SK-N-SH treated with all-trans-retinoic acid at 6 μM for 48 hours (cell line): Measurements from ENCODE around the gene RPRD1B.

Source experiments
- ATAC-seq: fragments of 200-7000 bp; cut with Tn5 transposase; 3 replicates; pipeline ENCODE4 v1.9.1; 2020; ENCODE audit warnings: mild to moderate bottlenecking, moderate library complexity
- ARNTL ChIP-seq: fragments of 450-650 bp; formaldehyde crosslinking; IDR thresholded peaks from 2 replicates; pipeline ENCODE4 v1.5.0; 2020; ENCODE audit warnings: low read depth, mild to moderate bottlenecking, moderate library complexity, borderline replicate concordance
- BACH2 ChIP-seq: fragments of 250-450 bp; sonication (Bioruptor Pico); IDR thresholded peaks from 2 replicates; pipeline ENCODE4 v1.9.0; 2021; ENCODE audit warnings: mild to moderate bottlenecking, borderline replicate concordance
- CREB5 ChIP-seq: fragments of 250-450 bp; sonication (Bioruptor Pico); IDR thresholded peaks from 2 replicates; pipeline ENCODE4 v1.5.1; 2020; ENCODE audit warnings: low read depth, mild to moderate bottlenecking, moderate library complexity
- CSDC2 ChIP-seq: fragments of 250-450 bp; sonication (Bioruptor Pico); IDR thresholded peaks from 2 replicates; pipeline ENCODE4 v1.5.0; 2020; ENCODE audit warnings: mild to moderate bottlenecking, moderate library complexity
- CSRNP3 ChIP-seq: fragments of 250-450 bp; sonication (Bioruptor Pico); IDR thresholded peaks from 2 replicates; pipeline ENCODE4 v1.5.1; 2021; ENCODE audit warnings: mild to moderate bottlenecking, moderate library complexity
- ESRRG ChIP-seq: fragments of 250-450 bp; sonication (Bioruptor Pico); IDR thresholded peaks from 2 replicates; pipeline ENCODE4 v1.6.1; 2021; ENCODE audit warnings: mild to moderate bottlenecking
- GLIS3 ChIP-seq: fragments of 250-450 bp; sonication (Bioruptor Pico); IDR thresholded peaks from 2 replicates; pipeline ENCODE4 v1.5.0; 2020; ENCODE audit warnings: mild to moderate bottlenecking, moderate library complexity
- ISL1 ChIP-seq: fragments of 250-450 bp; sonication (Bioruptor Pico); IDR thresholded peaks from 2 replicates; pipeline ENCODE4 v2.1.2; 2022; ENCODE audit warnings: mild to moderate bottlenecking, moderate library complexity
- OSR1 ChIP-seq: fragments of 250-450 bp; sonication (Bioruptor Pico); IDR thresholded peaks from 2 replicates; pipeline ENCODE4 v1.8.0; 2022; ENCODE audit warnings: moderate library complexity, mild to moderate bottlenecking, inconsistent platforms
- PPARA ChIP-seq: fragments of 250-450 bp; sonication (Bioruptor Pico); IDR thresholded peaks from 2 replicates; pipeline ENCODE4 v1.5.0; 2020; ENCODE audit warnings: mild to moderate bottlenecking, borderline replicate concordance
- RARB ChIP-seq: fragments of 250-450 bp; sonication (Bioruptor Pico); IDR thresholded peaks from 2 replicates; pipeline ENCODE4 v1.8.0; 2021; ENCODE audit warnings: mild to moderate bottlenecking, moderate library complexity
- TCF4 ChIP-seq: fragments of 250-450 bp; sonication (Bioruptor Pico); IDR thresholded peaks from 2 replicates; pipeline ENCODE4 v1.8.0; 2021; ENCODE audit warnings: mild to moderate bottlenecking, moderate library complexity, borderline replicate concordance
- ZC3H10 ChIP-seq: fragments of 250-450 bp; sonication (Bioruptor Pico); IDR thresholded peaks from 2 replicates; pipeline ENCODE4 v1.5.1; 2021; ENCODE audit warnings: mild to moderate bottlenecking, moderate library complexity
- ZFP3 ChIP-seq: fragments of 250-450 bp; sonication (Bioruptor Pico); IDR thresholded peaks from 2 replicates; pipeline ENCODE4 v1.5.0; 2020; ENCODE audit warnings: mild to moderate bottlenecking, moderate library complexity
- ZFP30 ChIP-seq: fragments of 450-650 bp; formaldehyde crosslinking; IDR thresholded peaks from 2 replicates; pipeline ENCODE4 v1.5.0; 2022; ENCODE audit warnings: mild to moderate bottlenecking, moderate library complexity
- ZNF565 ChIP-seq: fragments of 450-650 bp; formaldehyde crosslinking; conservative IDR thresholded peaks from 2 replicates; pipeline ENCODE4 v1.5.0; 2020; ENCODE audit warnings: low read depth, mild to moderate bottlenecking, moderate library complexity
- ZNF70 ChIP-seq: fragments of 450-650 bp; formaldehyde crosslinking; IDR thresholded peaks from 2 replicates; pipeline ENCODE4 v1.5.0; 2020; ENCODE audit warnings: mild to moderate bottlenecking, moderate library complexity
- ZNF8 ChIP-seq: fragments of 450-650 bp; formaldehyde crosslinking; IDR thresholded peaks from 2 replicates; pipeline ENCODE4 v1.5.0; 2020; ENCODE audit warnings: mild to moderate bottlenecking, moderate library complexity
- TF ChIP-seq, protein P1 (sequence below): fragments of 250-450 bp; sonication (Bioruptor Pico); IDR thresholded peaks from 2 replicates; pipeline ENCODE4 v1.8.0; 2021; ENCODE audit warnings: low read depth, mild to moderate bottlenecking, moderate library complexity, borderline replicate concordance
- TF ChIP-seq, protein P2 (sequence below): fragments of 250-450 bp; sonication (Bioruptor Pico); IDR thresholded peaks from 2 replicates; pipeline ENCODE4 v1.5.0; 2020; ENCODE audit warnings: mild to moderate bottlenecking, moderate library complexity
- TF ChIP-seq, protein P3 (sequence below): fragments of 250-450 bp; sonication (Bioruptor Pico); IDR thresholded peaks from 2 replicates; pipeline ENCODE4 v1.8.0; 2020; ENCODE audit warnings: mild to moderate bottlenecking, moderate library complexity, borderline replicate concordance

Gene RPRD1B

DNA sequence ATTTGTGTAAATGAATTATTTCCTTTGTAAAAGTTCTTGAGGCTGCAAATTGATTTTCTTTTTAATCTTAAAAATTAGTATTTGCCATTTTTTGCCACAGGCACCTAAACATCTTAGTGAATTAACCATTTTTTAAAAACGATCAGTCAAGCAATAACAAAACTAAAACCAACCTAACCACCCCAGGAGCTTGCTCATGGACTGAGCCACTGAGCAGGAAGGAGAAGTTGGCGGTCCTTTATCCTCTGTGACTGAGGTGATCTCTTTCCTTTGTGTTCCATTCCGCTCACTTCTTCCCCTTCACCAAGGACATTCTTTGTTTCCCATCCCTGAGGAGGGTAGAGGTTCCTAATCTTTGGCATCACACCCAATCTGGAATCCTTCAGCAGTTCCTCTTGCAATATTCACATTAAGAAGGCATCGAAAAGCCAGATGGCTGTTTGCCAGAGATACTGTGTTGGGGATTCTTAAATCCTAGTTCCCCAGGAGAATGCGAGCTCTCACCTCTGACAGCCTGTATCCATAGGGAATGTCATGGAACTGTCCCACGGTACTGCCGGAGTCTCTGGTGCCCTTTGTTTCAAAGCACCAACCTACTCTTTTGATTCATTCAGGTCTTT lies 30.5 kb downstream of the RPRD1B start:
- ATAC-seq: no peak

GRCh38 chr20:38065764-38066375 lies 32.3 kb downstream of the RPRD1B start:
- no peak for ATAC-seq
- no peak for TF ChIP-seq RARB (CRISPR knock-in tag)
- no peak for TF ChIP-seq CSRNP3 (CRISPR knock-in tag)
- TF ChIP-seq ESRRG (CRISPR knock-in tag): no peak
- TF ChIP-seq PPARA (CRISPR knock-in tag): no peak
- TF ChIP-seq BACH2 (CRISPR knock-in tag): no peak
- no peak for TF ChIP-seq ZNF8 (CRISPR knock-in tag)
- TF ChIP-seq, protein P1, sequence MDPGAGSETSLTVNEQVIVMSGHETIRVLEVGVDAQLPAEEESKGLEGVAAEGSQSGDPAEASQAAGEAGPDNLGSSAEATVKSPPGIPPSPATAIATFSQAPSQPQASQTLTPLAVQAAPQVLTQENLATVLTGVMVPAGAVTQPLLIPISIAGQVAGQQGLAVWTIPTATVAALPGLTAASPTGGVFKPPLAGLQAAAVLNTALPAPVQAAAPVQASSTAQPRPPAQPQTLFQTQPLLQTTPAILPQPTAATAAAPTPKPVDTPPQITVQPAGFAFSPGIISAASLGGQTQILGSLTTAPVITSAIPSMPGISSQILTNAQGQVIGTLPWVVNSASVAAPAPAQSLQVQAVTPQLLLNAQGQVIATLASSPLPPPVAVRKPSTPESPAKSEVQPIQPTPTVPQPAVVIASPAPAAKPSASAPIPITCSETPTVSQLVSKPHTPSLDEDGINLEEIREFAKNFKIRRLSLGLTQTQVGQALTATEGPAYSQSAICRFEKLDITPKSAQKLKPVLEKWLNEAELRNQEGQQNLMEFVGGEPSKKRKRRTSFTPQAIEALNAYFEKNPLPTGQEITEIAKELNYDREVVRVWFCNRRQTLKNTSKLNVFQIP (CRISPR knock-in tag): no peak
- no peak for TF ChIP-seq ARNTL (CRISPR knock-in tag)
- TF ChIP-seq ZFP3 (CRISPR knock-in tag): no peak
- no peak for TF ChIP-seq GLIS3
- no peak for TF ChIP-seq CSDC2 (CRISPR knock-in tag)
- no peak for TF ChIP-seq TCF4 (CRISPR knock-in tag)
- TF ChIP-seq, all 23 proteins: peak for 0

More for the DNA sequence above, 30.5 kb downstream of the RPRD1B start:
- TF ChIP-seq, protein P1 (CRISPR knock-in tag): no peak
- TF ChIP-seq BACH2 (CRISPR knock-in tag) (no peak), RARB (CRISPR knock-in tag) (no peak), ZNF565 (CRISPR knock-in tag) (no peak), ZC3H10 (CRISPR knock-in tag) (no peak), CSDC2 (CRISPR knock-in tag) (no peak), ZFP3 (CRISPR knock-in tag) (no peak), OSR1 (CRISPR knock-in tag) (no peak), ZNF8 (CRISPR knock-in tag) (no peak), ISL1 (CRISPR knock-in tag) (no peak), CREB5 (no peak), PPARA (CRISPR knock-in tag) (no peak), ZFP30 (CRISPR knock-in tag) (no peak), ZNF70 (CRISPR knock-in tag) (no peak), GLIS3 (no peak), CSRNP3 (CRISPR knock-in tag) (no peak), TCF4 (CRISPR knock-in tag) (no peak), ESRRG (CRISPR knock-in tag) (no peak)
- TF ChIP-seq, protein P2, sequence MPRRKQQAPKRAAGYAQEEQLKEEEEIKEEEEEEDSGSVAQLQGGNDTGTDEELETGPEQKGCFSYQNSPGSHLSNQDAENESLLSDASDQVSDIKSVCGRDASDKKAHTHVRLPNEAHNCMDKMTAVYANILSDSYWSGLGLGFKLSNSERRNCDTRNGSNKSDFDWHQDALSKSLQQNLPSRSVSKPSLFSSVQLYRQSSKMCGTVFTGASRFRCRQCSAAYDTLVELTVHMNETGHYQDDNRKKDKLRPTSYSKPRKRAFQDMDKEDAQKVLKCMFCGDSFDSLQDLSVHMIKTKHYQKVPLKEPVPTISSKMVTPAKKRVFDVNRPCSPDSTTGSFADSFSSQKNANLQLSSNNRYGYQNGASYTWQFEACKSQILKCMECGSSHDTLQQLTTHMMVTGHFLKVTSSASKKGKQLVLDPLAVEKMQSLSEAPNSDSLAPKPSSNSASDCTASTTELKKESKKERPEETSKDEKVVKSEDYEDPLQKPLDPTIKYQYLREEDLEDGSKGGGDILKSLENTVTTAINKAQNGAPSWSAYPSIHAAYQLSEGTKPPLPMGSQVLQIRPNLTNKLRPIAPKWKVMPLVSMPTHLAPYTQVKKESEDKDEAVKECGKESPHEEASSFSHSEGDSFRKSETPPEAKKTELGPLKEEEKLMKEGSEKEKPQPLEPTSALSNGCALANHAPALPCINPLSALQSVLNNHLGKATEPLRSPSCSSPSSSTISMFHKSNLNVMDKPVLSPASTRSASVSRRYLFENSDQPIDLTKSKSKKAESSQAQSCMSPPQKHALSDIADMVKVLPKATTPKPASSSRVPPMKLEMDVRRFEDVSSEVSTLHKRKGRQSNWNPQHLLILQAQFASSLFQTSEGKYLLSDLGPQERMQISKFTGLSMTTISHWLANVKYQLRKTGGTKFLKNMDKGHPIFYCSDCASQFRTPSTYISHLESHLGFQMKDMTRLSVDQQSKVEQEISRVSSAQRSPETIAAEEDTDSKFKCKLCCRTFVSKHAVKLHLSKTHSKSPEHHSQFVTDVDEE: no peak
- TF ChIP-seq, protein P3, sequence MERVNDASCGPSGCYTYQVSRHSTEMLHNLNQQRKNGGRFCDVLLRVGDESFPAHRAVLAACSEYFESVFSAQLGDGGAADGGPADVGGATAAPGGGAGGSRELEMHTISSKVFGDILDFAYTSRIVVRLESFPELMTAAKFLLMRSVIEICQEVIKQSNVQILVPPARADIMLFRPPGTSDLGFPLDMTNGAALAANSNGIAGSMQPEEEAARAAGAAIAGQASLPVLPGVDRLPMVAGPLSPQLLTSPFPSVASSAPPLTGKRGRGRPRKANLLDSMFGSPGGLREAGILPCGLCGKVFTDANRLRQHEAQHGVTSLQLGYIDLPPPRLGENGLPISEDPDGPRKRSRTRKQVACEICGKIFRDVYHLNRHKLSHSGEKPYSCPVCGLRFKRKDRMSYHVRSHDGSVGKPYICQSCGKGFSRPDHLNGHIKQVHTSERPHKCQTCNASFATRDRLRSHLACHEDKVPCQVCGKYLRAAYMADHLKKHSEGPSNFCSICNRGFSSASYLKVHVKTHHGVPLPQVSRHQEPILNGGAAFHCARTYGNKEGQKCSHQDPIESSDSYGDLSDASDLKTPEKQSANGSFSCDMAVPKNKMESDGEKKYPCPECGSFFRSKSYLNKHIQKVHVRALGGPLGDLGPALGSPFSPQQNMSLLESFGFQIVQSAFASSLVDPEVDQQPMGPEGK (CRISPR knock-in tag): no peak
